Stimulated activated CD4-positive, alpha-beta T cell treated with anti-CD3 and anti-CD28 coated beads, TNF-alpha, amount 100 ng/mL, for 1 hour (primary cell): ENCODE measurements around the gene SESN2.

Experiments
- DNase-seq, 3 donors: peaks; one replicate each; pipeline ENCODE4 v3.0.0-alpha.2; 2020; ENCODE audit warnings: low read depth in 3 of 3, low spot score in 1 of 3

SESN2 gene

GRCh38 chr1:28282426-28283407, 23.4 kb downstream of the SESN2 start:
- no peak for DNase-seq

- no peak for DNase-seq
These were observed 26.8 kb downstream of the SESN2 start for GRCh38 chr1:28286111-28286510.

GRCh38 chr1:28288487-28288886, 29.2 kb downstream of the SESN2 start:
- DNase-seq = no peak

- no peak for DNase-seq
These were observed 31.5 kb downstream of the SESN2 start for GRCh38 chr1:28290851-28291250.

GRCh38 chr1:28291711-28292110, 32.4 kb downstream of the SESN2 start:
- DNase-seq = no peak

GRCh38 chr1:28295936-28296335, 36.6 kb downstream of the SESN2 start:
- no peak for DNase-seq

GRCh38 chr1:28296401-28297261, 37.3 kb downstream of the SESN2 start:
- no peak for DNase-seq

GRCh38 chr1:28297826-28298225, 38.5 kb downstream of the SESN2 start:
- no peak for DNase-seq

GRCh38 chr1:28298438-28298837, 39.1 kb downstream of the SESN2 start:
- DNase-seq = no peak

- DNase-seq = no peak
These were observed 42.3 kb downstream of the SESN2 start for GRCh38 chr1:28301368-28302174.

GRCh38 chr1:28302247-28302646, 42.9 kb downstream of the SESN2 start:
- no peak for DNase-seq

- no peak for DNase-seq
These were observed 47.1 kb downstream of the SESN2 start for GRCh38 chr1:28306301-28306949.

GRCh38 chr1:28308750-28309149, 49.4 kb downstream of the SESN2 start:
- no peak for DNase-seq

GRCh38 chr1:28309702-28310101, 50.4 kb downstream of the SESN2 start:
- no peak for DNase-seq

GRCh38 chr1:28313702-28314546, 54.6 kb downstream of the SESN2 start:
- no peak for DNase-seq

GRCh38 chr1:28314547-28314941, 55.2 kb downstream of the SESN2 start:
- DNase-seq = no peak

- no peak for DNase-seq
These were observed 57.7 kb downstream of the SESN2 start for GRCh38 chr1:28317014-28317413.

- no peak for DNase-seq
These were observed 62.9 kb downstream of the SESN2 start for GRCh38 chr1:28322194-28322593.

GRCh38 chr1:28323720-28324119, 64.4 kb downstream of the SESN2 start:
- no peak for DNase-seq

- DNase-seq = no peak
These were observed 67.2 kb downstream of the SESN2 start for GRCh38 chr1:28326515-28326914.
